ENCODE data around the gene RAVER2. TPM values are rescaled to one million over a fixed set of nuclear protein-coding genes. Genes with fewer than 3 reads are reported as not detected.

RAVER2 gene
- total and polyA plus RNA-seq, 10 of the 15 experiments (the other 5 are each of a cell fraction or from before 2014, with no cell fraction given), result 0.09 to 0.59 (median 0.41) TPM; not detected in 2

DNA sequence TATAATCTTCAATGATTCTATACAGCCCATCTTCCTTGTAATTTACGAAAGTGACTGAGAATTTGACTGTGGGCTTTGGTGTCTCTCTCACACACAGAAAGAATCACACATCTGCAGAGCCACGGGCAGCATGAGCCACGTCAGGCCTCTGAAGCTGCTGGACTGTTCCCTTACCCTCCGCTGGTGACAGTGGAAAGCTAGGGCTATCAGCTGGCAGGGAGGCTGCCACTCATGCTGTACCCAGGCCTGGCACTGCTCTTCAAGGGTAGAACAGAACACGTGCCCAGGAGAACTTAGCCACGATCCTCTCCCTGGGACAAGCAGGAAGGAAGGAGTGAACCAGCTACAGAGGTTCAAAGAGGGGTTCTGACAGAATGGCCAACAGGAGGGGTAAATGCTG, 130.7 kb downstream of the RAVER2 start:
- Histone ChIP-seq H3K27me3 (replicated peaks in 1 of 2; ENCODE audit: control insufficient read depth in 2 of 2, insufficient read depth in 2 of 2, low read length in 1 of 2) (no peaks in the 10 kb centered on the region), H3K9me3 (replicated peaks; ENCODE audit: control insufficient read depth, insufficient read depth, low read length) (no peaks in the 10 kb centered on the region), H3K27ac (ENCODE audit: control insufficient read depth, insufficient read depth) (no peak overlapping the region), H3K9ac (ENCODE audit: control insufficient read depth, insufficient read depth, low read length) (no peak overlapping the region), H3K4me3 (no peak overlapping the region), H3K4me2 (ENCODE audit: control insufficient read depth, insufficient read depth) (no peak overlapping the region), H4K20me1 (ENCODE audit: control insufficient read depth, insufficient read depth) (no peaks in the 10 kb centered on the region), H3K79me2 (ENCODE audit: control insufficient read depth, insufficient read depth, low read length) (no peaks in the 10 kb centered on the region; the same call in 1 of the 2 replicates), H2AFZ (ENCODE audit: control insufficient read depth, low read depth, low read length) (no peak overlapping the region), H3K4me1 (ENCODE audit: control insufficient read depth, insufficient read depth, low read length) (0 out of 2 replicates have a peak, but pooled peaks cover 3% of the 10 kb centered on the region), H3K36me3 (ENCODE audit: control insufficient read depth in 2 of 2, insufficient read depth in 2 of 2, low read length in 1 of 2) (peaks cover 8 to 20% of the 10 kb centered on the region in 2 experiments)
- TF ChIP-seq ASH2L (IDR thresholded peaks at IDR 0.05; ENCODE audit: borderline replicate concordance, low read depth) (no peak), RAD21 (IDR thresholded peaks at IDR 0.05; ENCODE audit: insufficient read depth, low read depth, low read length) (no peak), YY1 (IDR thresholded peaks at IDR 0.05; ENCODE audit: low read depth, low read length) (no peak), STAT1 (conservative IDR thresholded peaks at IDR 0.05) (no peak), IRF5 (IDR thresholded peaks at IDR 0.05; ENCODE audit: borderline replicate concordance) (no peak), HDAC2 (IDR thresholded peaks at IDR 0.05) (no peak), ZSCAN29 (IDR thresholded peaks at IDR 0.05) (no peak), IKZF1 (conservative IDR thresholded peaks at IDR 0.05) (no peak), SMAD5 (IDR thresholded peaks at IDR 0.05; ENCODE audit: low read depth) (no peak), GABPA (IDR thresholded peaks at IDR 0.05; ENCODE audit: low read depth) (no peak), MTA2 (IDR thresholded peaks at IDR 0.05; ENCODE audit: low read depth) (no peak), ZNF622 (IDR thresholded peaks at IDR 0.05) (no peak), PML (IDR thresholded peaks at IDR 0.05; ENCODE audit: low read length) (no peak), SUZ12 (IDR thresholded peaks at IDR 0.05; ENCODE audit: unreplicated experiment) (no peak)
- TF ChIP-seq, protein P1, sequence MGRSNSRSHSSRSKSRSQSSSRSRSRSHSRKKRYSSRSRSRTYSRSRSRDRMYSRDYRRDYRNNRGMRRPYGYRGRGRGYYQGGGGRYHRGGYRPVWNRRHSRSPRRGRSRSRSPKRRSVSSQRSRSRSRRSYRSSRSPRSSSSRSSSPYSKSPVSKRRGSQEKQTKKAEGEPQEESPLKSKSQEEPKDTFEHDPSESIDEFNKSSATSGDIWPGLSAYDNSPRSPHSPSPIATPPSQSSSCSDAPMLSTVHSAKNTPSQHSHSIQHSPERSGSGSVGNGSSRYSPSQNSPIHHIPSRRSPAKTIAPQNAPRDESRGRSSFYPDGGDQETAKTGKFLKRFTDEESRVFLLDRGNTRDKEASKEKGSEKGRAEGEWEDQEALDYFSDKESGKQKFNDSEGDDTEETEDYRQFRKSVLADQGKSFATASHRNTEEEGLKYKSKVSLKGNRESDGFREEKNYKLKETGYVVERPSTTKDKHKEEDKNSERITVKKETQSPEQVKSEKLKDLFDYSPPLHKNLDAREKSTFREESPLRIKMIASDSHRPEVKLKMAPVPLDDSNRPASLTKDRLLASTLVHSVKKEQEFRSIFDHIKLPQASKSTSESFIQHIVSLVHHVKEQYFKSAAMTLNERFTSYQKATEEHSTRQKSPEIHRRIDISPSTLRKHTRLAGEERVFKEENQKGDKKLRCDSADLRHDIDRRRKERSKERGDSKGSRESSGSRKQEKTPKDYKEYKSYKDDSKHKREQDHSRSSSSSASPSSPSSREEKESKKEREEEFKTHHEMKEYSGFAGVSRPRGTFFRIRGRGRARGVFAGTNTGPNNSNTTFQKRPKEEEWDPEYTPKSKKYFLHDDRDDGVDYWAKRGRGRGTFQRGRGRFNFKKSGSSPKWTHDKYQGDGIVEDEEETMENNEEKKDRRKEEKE (IDR thresholded peaks at IDR 0.05), result no peak
- TF ChIP-seq, protein P2, sequence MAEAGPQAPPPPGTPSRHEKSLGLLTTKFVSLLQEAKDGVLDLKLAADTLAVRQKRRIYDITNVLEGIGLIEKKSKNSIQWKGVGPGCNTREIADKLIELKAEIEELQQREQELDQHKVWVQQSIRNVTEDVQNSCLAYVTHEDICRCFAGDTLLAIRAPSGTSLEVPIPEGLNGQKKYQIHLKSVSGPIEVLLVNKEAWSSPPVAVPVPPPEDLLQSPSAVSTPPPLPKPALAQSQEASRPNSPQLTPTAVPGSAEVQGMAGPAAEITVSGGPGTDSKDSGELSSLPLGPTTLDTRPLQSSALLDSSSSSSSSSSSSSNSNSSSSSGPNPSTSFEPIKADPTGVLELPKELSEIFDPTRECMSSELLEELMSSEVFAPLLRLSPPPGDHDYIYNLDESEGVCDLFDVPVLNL (IDR thresholded peaks at IDR 0.05; ENCODE audit: low read depth, low read length), result no peak
- TF ChIP-seq, protein P3, sequence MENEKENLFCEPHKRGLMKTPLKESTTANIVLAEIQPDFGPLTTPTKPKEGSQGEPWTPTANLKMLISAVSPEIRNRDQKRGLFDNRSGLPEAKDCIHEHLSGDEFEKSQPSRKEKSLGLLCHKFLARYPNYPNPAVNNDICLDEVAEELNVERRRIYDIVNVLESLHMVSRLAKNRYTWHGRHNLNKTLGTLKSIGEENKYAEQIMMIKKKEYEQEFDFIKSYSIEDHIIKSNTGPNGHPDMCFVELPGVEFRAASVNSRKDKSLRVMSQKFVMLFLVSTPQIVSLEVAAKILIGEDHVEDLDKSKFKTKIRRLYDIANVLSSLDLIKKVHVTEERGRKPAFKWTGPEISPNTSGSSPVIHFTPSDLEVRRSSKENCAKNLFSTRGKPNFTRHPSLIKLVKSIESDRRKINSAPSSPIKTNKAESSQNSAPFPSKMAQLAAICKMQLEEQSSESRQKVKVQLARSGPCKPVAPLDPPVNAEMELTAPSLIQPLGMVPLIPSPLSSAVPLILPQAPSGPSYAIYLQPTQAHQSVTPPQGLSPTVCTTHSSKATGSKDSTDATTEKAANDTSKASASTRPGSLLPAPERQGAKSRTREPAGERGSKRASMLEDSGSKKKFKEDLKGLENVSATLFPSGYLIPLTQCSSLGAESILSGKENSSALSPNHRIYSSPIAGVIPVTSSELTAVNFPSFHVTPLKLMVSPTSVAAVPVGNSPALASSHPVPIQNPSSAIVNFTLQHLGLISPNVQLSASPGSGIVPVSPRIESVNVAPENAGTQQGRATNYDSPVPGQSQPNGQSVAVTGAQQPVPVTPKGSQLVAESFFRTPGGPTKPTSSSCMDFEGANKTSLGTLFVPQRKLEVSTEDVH (IDR thresholded peaks at IDR 0.05; ENCODE audit: low read depth, partially characterized antibody), result no peak
- intact Hi-C loops (cut with micrococcal nuclease; ENCODE audit: unreplicated experiment), result no loop called here
- ChIA-PET POLR2A (no interaction called here), SMC1A (ENCODE audit: uncharacterized antibody, unreplicated experiment) (interaction anchor here (0.6 kb wide), 1 partner anchor 1112 kb away, joined by 3 read pairs; no protein-coding TSS in a partner anchor), CTCF (no interaction called here), RAD21 (ENCODE audit: unreplicated experiment) (no interaction called here)
- in situ Hi-C loops (cut with MboI), result no loop called here
- no TSS peak for BruUV-seq (replicated peaks)
- ATAC-seq (no peak), DNase-seq (ENCODE audit: low read depth, low spot score) (no peak), FAIRE-seq (no peak)
- WGBS (ENCODE audit: insufficient coverage, insufficient replicate concordance, low lambda C conversion rate, missing lambda C conversion rate), result 98% methylated on average over 6 of the region's 6 CpGs

Data from GM12878 (cell line).